Sigmoid colon (tissue), 7 donors: ENCODE results near the gene POSTN. TPM values are rescaled to one million over a fixed set of nuclear protein-coding genes. Genes with fewer than 3 reads are reported as not detected.

Source experiments
- DNase-seq: peaks from one replicate; pipeline ENCODE4 v3.0.0-alpha.2; 2019
- H3K27ac ChIP-seq, 4 donors: fragments of 200-600 bp; sonication (generic); one replicate each; pipeline ENCODE4 v1.5.1; 2016 to 2019; ENCODE audit warnings: mild to moderate bottlenecking in 1 of 4
- H3K27me3 ChIP-seq, 3 donors: fragments of 200-600 bp; sonication (generic); one replicate each; pipeline ENCODE4 v1.5.1; 2019; ENCODE audit warnings: mild to moderate bottlenecking in 1 of 3
- H3K36me3 ChIP-seq, 4 donors: fragments of 200-600 bp; sonication (generic); one replicate each; pipeline ENCODE4 v1.5.1; 2016 to 2019
- H3K4me1 ChIP-seq, 4 donors: fragments of 200-600 bp; sonication (generic); one replicate each; pipeline ENCODE4 v1.5.1; 2017 to 2019
- H3K4me3 ChIP-seq, 4 donors: fragments of 200-600 bp; sonication (generic); one replicate each; pipeline ENCODE4 v1.5.1; 2017 to 2019; ENCODE audit warnings: mild to moderate bottlenecking in 2 of 4, moderate library complexity in 1 of 4
- H3K9me3 ChIP-seq, 4 donors: fragments of 200-600 bp in 3 of 4; sonication (generic) in 3 of 4; one replicate each; pipeline versions ENCODE4 v1.5.1 to v1.6.1; 2013 to 2019
- CTCF ChIP-seq, 4 experiments: fragments of 450-650 bp in 3 of 4; fragments of 200-600 bp in 1 of 4; IDR thresholded peaks; one replicate each; pipeline ENCODE4 v1.5.1; 2016 to 2019; ENCODE audit warnings: antibody characterized with exemption in 4 of 4, mild to moderate bottlenecking in 3 of 4, moderate library complexity in 2 of 4
- EP300 ChIP-seq, 4 donors: sonication (generic); formaldehyde crosslinking; IDR thresholded peaks; one replicate each; pipeline ENCODE4 v1.6.1; 2017; ENCODE audit warnings: antibody characterized with exemption in 4 of 4
- POLR2A ChIP-seq, 2 donors: fragments of 450-650 bp; IDR thresholded peaks; one replicate each; pipeline ENCODE4 v1.6.1; 2016; ENCODE audit warnings: antibody characterized with exemption in 2 of 2, mild to moderate bottlenecking in 2 of 2, moderate library complexity in 2 of 2
- POLR2AphosphoS5 ChIP-seq, 4 donors: sonication (generic); formaldehyde crosslinking; IDR thresholded peaks; one replicate each; pipeline ENCODE4 v1.6.1; 2017; ENCODE audit warnings: antibody characterized with exemption in 4 of 4
- WGBS, 2 donors: extraction: QIAGEN DNeasy Blood & Tissue Kit; methylation state at CpG; one replicate each; pipeline ENCODE4 v1.1.7; 2013; 5-methylcytosine and 5-hydroxymethylcytosine counted together
- intact Hi-C: fragments of 100-400 bp; cut with DNase I; formaldehyde crosslinking; loops from one replicate; pipeline ENCODE4 v1.15.1; 2023
- polyA plus RNA-seq, 3 donors: library from polyadenylated mRNA; stranded (reverse); fragments of 200-250 nt; gene quantifications; one replicate each; pipeline ENCODE4 v1.2.3, GENCODE V29; 2013
- total RNA-seq, 4 donors: library from RNA; depleted of rRNA; stranded (reverse); fragments of >200 nt; gene quantifications; one replicate each; pipeline ENCODE4 v1.1.0, GENCODE V29; 2016
- donor health status: healthy with polysubstance abuse.
- donor health status: Bipolar disorder and iron deficiency.
- donor health status: healthy.

Gene POSTN
- total and polyA plus RNA-seq, 7 donors = 6.0 to 128 (median 33.2) TPM

GRCh38 chr13:37615276-37615675, 16.7 kb upstream of the POSTN start:
- intact Hi-C loops = no loop called here

GRCh38 chr13:37613638-37614037, 15.1 kb upstream of the POSTN start:
- WGBS, 2 donors = 70 to 74% methylated on average over 2 of the region's 2 CpGs
- no peak for DNase-seq
- Histone ChIP-seq H3K27ac (no peak overlapping the region), H3K4me1 (peaks cover 0 to 24% (median 13%) of the 10 kb centered on the region in 4 donors), H3K36me3 (no peaks in the 10 kb centered on the region), H3K9me3 (no peaks in the 10 kb centered on the region), H3K4me3 (no peak overlapping the region), H3K27me3 (no peaks in the 10 kb centered on the region)
- TF ChIP-seq POLR2AphosphoS5 (IDR thresholded peaks at IDR 0.05) (no peak), EP300 (IDR thresholded peaks at IDR 0.05) (no peak), POLR2A (IDR thresholded peaks at IDR 0.05) (no peak), CTCF (IDR thresholded peaks at IDR 0.05) (no peak)
- intact Hi-C loops = no loop called here

More at GRCh38 chr13:37615276-37615675, 16.7 kb upstream of the POSTN start:
- no peak for DNase-seq
- no peaks in the 10 kb centered on the region for H3K36me3 ChIP-seq
- no peak overlapping the region for H3K4me3 ChIP-seq
- 82 to 94% methylated on average over 2 of the region's 2 CpGs for WGBS, 2 donors
- no peaks in the 10 kb centered on the region for H3K27me3 ChIP-seq
- H3K27ac ChIP-seq = no peak overlapping the region
- no peaks in the 10 kb centered on the region for H3K9me3 ChIP-seq
- H3K4me1 ChIP-seq = peaks cover 0 to 31% (median 15%) of the 10 kb centered on the region in 4 donors
- TF ChIP-seq CTCF (IDR thresholded peaks at IDR 0.05) (no peak), POLR2AphosphoS5 (IDR thresholded peaks at IDR 0.05) (no peak), POLR2A (IDR thresholded peaks at IDR 0.05) (no peak), EP300 (IDR thresholded peaks at IDR 0.05) (no peak)

GRCh38 chr13:37613236-37613635, 14.7 kb upstream of the POSTN start:
- DNase-seq = no peak
- H3K36me3 ChIP-seq = no peaks in the 10 kb centered on the region
- H3K4me3 ChIP-seq = no peak overlapping the region
- peaks cover 0 to 20% (median 9%) of the 10 kb centered on the region in 4 donors for H3K4me1 ChIP-seq
- no peak overlapping the region for H3K27ac ChIP-seq
- no peaks in the 10 kb centered on the region for H3K9me3 ChIP-seq
- intact Hi-C loops = no loop called here
- 89 to 91% methylated on average over 3 of the region's 3 CpGs for WGBS, 2 donors
- TF ChIP-seq CTCF (IDR thresholded peaks at IDR 0.05) (no peak), EP300 (IDR thresholded peaks at IDR 0.05) (no peak), POLR2A (IDR thresholded peaks at IDR 0.05) (no peak), POLR2AphosphoS5 (IDR thresholded peaks at IDR 0.05) (no peak)
- H3K27me3 ChIP-seq = no peaks in the 10 kb centered on the region

- 64 to 71% methylated on average over 1 of the region's 1 CpG for WGBS, 2 donors
- Histone ChIP-seq H3K36me3 (no peaks in the 10 kb centered on the region), H3K27ac (no peak overlapping the region), H3K27me3 (no peaks in the 10 kb centered on the region), H3K9me3 (no peaks in the 10 kb centered on the region), H3K4me3 (no peak overlapping the region), H3K4me1 (no peaks in the 10 kb centered on the region)
- no peak for DNase-seq
- intact Hi-C loops = no loop called here
- TF ChIP-seq POLR2A (IDR thresholded peaks at IDR 0.05) = no peak
- peak in 2 of 4 experiments; percentile 19 to 28 for TF ChIP-seq CTCF (IDR thresholded peaks at IDR 0.05)
- no peak for TF ChIP-seq POLR2AphosphoS5 (IDR thresholded peaks at IDR 0.05)
Observed at GRCh38 chr13:37608750-37609339, 10.3 kb upstream of the POSTN start.
